ENCODE data around the gene PGAM5. TPM values are rescaled to one million over a fixed set of nuclear protein-coding genes. Genes with fewer than 3 reads are reported as not detected.

The PGAM5 gene
- 21.4 TPM for polyA plus RNA-seq

DNA sequence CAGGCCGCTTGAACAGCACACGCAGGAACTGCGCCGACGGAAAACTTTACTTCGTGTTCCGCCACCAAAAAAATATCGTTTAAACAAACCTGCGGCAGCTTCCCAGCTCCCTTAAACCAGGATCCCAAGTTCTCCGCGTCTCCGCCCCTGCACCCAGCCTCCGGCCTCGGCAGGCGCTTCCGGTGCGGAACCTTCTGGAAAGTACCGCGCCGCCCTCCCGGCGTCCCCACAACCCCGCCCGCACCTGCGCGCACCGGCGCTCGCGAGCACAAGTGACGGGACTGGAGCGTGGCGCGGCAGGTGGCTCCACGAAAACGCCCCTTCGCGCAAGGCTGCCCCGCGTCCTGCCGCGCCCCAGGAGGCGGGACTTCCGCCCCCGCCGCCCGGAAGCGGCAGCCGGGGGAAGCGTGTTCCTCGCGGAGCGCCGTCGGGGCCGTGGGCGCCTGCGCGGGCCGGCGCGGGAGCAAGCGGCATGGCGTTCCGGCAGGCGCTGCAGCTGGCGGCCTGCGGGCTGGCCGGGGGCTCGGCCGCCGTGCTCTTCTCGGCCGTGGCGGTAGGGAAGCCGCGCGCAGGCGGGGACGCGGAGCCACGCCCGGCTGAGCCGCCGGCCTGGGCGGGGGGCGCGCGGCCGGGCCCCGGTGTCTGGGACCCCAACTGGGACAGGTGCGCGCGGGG is at the start of gene PGAM5:
Gene PGAM5 (plus strand): TSS at position 438 of the 675 bp plus-strand sequence. CDS start 35 bp downstream, at position 473.
- Mint-ChIP-seq H3K4me3 (peak within 1 kb of the TSS; percentile 91 to 96 (median 93)), H3K9me3 (peaks cover 0 to 13% (median 7%) of the 10 kb centered on the region in 3 donors), H3K27me3 (no peaks in the 10 kb centered on the region), H3K27ac (peak within 1 kb of the TSS; percentile 88 to 98 (median 96)), H3K36me3 (peaks cover 2% of the 10 kb centered on the region), H3K4me1 (peaks cover 0 to 15% (median 8%) of the 10 kb centered on the region in 3 donors)

DNA sequence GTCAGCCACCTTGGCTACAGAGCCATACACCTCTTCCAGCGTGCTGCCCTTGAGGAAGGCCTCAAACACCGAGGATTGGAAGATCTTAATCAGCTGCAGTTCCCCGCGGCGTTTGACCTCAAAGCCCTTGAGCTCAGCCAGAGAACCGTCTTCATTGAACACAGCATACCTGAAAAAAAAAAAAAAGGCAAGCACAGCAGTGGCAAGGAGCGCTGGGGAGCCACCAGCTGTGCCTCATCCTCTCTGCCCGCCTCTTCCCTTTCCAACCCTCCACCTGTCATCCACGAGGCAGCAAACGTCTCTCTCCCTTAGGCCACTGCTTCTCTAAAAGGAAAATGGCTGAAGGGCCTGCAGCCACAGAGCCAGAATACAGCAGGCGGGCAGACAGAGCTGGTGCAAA is 49.6 kb upstream of the PGAM5 start:
- no peak overlapping the region for H3K27ac Mint-ChIP-seq
- peaks cover 0 to 2% (median 0%) of the 10 kb centered on the region in 3 donors for H3K4me1 Mint-ChIP-seq
- no peak overlapping the region for H3K4me3 Mint-ChIP-seq
- H3K27me3 Mint-ChIP-seq: no peaks in the 10 kb centered on the region
- no peaks in the 10 kb centered on the region for H3K9me3 Mint-ChIP-seq
- H3K36me3 Mint-ChIP-seq: peaks cover 10% of the 10 kb centered on the region

DNA sequence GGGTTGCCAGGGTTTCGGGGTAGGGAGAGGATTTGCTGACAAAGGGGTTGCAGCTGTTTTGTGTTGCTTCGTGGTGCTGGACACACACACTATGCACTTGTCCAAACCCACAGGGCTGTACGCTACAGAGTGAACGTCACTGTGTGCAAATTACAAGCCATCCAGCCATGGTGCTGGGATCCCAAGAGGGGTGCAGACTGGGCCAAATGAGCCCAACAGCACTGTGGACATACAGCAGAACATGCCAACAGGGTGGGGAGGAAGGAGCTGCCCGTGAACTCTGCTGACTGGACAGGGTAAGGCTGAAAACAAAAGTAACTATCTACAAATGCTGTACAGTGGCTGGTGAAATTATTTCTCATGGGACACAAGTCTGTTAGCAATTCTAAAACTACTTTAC is 48.7 kb upstream of the PGAM5 start:
- no peak overlapping the region for H3K4me3 Mint-ChIP-seq
- H3K27ac Mint-ChIP-seq: no peak overlapping the region
- peaks cover 0 to 2% (median 0%) of the 10 kb centered on the region in 3 donors for H3K4me1 Mint-ChIP-seq
- no peaks in the 10 kb centered on the region for H3K9me3 Mint-ChIP-seq
- no peaks in the 10 kb centered on the region for H3K27me3 Mint-ChIP-seq
- H3K36me3 Mint-ChIP-seq: peaks cover 13% of the 10 kb centered on the region

DNA sequence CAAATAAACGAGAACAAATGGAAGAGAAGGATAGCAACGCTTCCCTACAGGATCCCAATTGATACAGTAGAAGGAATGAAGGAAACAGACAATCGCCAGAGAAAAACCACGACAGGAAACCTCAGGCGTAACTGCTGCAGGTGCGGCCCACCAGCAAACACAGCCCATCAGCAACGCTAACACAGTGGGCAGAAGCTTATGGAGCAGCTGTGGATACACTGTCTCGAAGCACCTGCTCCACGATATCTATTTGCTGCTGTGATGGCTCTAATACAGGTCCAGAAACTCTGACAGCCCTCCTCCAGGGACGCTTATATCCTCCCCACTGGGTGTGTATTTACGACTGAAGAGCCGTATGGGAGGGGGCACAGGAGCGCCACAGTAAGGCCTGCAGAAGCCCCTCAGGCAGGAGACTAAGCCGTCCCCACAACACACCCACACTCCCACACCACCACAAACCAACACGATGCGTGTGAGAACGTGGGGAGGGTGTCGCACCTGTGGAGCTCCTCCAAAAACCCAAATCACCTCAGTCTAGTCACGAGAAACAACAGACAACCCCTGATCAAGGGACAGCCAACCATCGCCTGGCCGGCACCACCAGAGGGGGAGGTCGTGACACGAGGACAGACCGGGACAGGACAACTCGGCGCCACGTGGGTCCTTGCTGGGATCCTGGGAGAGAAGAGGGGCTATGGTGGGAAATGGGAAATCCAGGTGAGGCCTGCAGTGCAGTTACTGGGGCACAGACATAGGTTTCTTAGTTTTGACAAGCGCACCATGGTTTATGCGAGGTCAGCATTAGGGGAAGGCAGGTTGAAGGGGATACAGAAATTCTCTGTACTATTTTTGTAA is 47.5 kb upstream of the PGAM5 start:
- Mint-ChIP-seq H3K4me1 (peaks cover 0 to 2% (median 0%) of the 10 kb centered on the region in 3 donors), H3K27ac (peak overlapping the region in 1 of 3 donors; percentile 82), H3K4me3 (peak overlapping the region in 1 of 4 donors; percentile 12), H3K9me3 (no peaks in the 10 kb centered on the region), H3K27me3 (no peaks in the 10 kb centered on the region), H3K36me3 (peaks cover 17% of the 10 kb centered on the region)

DNA sequence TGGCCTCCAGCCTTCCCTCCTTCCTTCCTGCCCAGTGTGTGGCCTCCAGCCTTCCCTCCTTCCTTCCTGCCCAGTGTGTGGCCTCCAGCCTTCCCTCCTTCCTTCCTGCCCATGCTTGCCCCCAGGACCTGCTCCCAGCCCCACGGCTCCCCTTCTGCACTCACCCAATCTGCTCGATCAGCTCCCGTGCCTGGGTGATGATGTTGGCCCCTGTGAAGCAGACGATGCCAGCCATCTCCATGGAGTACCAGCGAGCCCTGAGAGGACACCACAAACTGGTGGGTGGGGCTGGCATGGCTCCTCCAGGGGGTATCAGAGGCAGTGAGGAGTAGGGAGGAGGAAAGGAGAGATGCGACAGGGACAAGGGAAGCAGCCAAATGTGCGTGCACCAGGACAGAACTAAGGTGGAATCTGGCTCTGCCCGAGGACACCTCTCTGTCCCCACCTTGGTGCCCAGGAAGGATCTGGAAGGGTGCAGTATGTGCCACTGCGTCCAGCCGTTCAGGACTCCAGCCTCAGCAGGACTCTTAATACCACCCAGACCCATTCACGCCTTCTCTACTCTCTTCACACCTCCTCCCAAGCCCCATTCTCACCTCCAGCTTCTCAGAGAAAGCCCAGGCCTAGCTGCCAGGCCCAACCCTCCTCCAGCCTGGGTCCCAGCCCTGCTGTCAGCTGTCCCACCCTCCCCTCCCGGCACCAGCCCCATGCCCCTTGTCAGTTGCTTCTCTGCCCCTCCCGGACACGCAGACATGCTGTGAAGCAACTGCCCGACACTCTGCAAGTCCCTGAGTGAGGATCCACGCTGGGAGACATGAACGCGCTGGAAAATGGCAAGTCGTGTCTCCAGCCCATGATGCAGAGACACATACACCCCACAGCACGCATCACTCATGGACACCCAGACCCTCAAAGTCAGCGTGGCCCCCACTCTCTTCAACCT is 46.2 kb upstream of the PGAM5 start:
- H3K4me1 Mint-ChIP-seq: peaks cover 0 to 2% (median 0%) of the 10 kb centered on the region in 3 donors
- no peaks in the 10 kb centered on the region for H3K9me3 Mint-ChIP-seq
- peaks cover 17% of the 10 kb centered on the region for H3K36me3 Mint-ChIP-seq
- no peak overlapping the region for H3K4me3 Mint-ChIP-seq
- no peak overlapping the region for H3K27ac Mint-ChIP-seq
- H3K27me3 Mint-ChIP-seq: no peaks in the 10 kb centered on the region

DNA sequence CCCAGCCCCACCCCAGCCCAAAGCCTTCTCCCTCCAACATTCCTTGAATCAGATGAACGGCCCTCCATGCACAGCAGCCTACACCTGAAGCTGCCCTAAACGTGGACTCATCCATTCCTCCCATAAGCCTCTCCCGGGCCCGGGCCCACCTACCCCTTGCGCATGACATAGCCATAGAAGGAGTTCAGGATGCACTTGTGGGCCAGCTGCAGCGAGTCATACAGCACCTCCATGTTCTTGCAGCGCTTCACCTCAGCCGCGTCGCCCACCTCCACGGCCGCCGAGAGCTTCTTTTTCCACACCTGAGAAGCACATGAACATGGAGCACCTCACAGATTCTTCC is 45.5 kb upstream of the PGAM5 start:
- Mint-ChIP-seq H3K4me1 (peaks cover 0 to 2% (median 0%) of the 10 kb centered on the region in 3 donors), H3K4me3 (no peak overlapping the region), H3K27me3 (no peaks in the 10 kb centered on the region), H3K9me3 (no peaks in the 10 kb centered on the region), H3K27ac (no peak overlapping the region), H3K36me3 (peaks cover 17% of the 10 kb centered on the region)

DNA sequence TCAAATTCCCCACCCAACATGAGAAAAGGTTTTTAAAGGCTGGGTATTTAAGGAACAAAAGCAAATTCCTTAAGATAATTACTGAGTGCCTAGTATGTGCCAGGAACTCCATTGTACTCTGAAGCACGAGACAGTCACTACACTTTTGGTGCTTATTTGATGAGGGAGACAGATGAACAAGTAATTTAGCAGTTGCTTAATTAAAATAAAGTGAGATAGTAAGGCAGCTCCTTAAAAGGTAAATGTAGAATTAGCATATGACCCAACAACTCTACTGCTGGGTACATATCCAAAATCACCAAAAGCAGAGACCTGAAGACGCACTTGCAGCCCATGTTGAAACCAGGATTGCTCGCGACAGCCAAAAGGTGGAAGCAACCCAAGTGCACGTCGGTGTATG is 44.8 kb upstream of the PGAM5 start:
- no peak overlapping the region for H3K27ac Mint-ChIP-seq

DNA sequence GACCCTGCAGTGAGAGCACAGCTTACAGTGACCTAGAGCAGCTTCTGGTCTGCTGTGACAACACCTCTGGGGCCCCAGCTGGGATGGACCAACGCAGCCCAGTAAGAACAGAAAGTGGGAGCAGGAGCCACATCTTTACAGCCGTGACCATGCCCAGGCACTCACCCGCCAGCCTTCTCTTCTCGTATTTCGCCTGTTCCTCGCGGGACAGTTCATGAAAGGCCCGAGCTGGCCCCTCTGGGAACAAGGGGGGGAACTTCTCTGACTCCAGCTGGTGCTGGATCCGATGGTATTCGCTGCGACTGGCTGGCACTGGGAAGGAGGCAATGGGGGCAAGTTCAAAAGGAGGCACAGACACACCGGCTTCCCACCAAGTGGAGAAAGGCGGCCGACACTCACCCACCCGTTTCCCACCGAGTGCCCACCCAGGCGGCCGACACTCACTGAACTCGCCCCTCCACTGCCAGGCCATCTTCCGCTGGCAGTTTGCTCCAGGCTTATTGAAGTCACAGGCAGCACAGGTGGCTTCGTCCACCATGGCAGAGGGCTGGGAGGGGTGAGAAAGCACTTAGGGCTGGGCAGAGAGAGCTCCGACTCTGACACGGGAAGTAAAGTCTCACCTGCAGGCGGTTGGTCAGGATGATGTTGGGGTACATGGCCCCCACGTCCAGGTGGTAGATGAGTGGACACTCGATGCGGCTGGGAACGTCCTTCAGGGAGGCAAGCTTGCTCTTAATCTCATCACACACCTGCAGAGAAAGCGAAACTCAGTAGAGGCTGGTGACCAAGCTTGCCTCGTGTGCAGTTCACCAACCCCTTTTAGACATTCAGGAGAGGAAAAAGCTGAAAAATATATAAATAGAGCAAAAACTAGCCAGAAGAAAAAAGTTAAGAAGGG is 42.2 kb upstream of the PGAM5 start:
- Mint-ChIP-seq H3K27ac (peak overlapping the region in 1 of 3 donors; percentile 23), H3K36me3 (peaks cover 17% of the 10 kb centered on the region), H3K4me1 (peaks cover 0 to 2% (median 0%) of the 10 kb centered on the region in 3 donors), H3K9me3 (no peaks in the 10 kb centered on the region), H3K4me3 (no peak overlapping the region), H3K27me3 (no peaks in the 10 kb centered on the region)

More for the DNA sequence above, 44.8 kb upstream of the PGAM5 start:
- Mint-ChIP-seq H3K9me3 (no peaks in the 10 kb centered on the region), H3K36me3 (peaks cover 17% of the 10 kb centered on the region), H3K4me1 (peaks cover 0 to 2% (median 0%) of the 10 kb centered on the region in 3 donors), H3K4me3 (no peak overlapping the region), H3K27me3 (no peaks in the 10 kb centered on the region)

DNA sequence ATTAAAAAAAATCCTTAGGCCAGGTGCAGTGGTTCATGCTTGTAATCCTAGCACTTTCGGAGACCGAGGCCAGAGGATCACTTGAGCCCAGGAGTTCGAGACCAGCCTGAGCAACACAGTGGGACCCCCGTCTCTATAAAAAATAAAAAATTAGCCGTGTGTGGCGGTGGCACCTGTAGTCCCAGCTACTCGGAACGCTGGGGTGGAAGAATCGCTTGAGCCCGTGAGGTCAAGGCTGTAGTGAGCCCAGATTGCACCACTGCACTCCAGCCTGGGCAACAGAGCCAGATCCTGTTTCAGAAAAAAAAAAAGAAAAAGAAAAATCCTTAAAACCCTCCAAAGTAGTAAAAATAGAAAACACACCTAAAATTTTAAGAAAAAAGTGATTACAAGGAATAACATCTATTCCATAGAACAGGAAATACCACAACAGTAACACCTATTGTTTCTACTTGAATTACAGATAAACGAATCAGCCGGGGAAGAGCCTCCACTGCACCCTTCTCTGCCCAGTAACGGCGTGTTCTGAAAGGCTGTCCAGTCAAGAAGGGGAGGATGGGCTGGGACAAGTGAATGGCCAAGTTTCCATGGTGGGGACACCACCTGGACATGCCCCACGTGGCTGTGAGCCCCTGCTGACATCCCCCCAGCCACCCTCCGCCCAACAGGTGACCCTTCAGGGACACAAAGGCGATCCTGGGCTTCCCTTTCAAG is 41.3 kb upstream of the PGAM5 start:
- Mint-ChIP-seq H3K36me3 (peaks cover 17% of the 10 kb centered on the region), H3K27me3 (no peaks in the 10 kb centered on the region), H3K4me3 (no peak overlapping the region)

DNA sequence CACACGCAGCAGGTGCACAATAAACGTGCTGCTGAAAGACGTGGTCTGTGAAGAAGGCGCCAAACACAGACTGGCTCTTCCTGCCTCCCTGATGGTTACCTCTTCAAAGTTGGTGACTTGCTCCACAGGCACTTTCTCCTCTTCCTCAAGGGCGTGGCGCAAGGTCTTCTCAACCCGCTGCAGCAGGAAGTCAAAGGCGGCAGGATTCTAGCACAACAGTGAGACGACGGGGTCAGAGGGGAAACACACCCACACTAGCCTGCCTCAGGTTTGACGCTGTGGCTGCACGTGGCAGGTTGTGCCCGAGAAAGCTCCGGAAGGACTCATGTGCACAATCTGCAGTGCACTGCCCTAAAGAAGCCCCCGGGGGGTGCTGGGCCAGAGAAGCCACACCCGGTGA is 38.5 kb upstream of the PGAM5 start:
- no peaks in the 10 kb centered on the region for H3K9me3 Mint-ChIP-seq
- H3K36me3 Mint-ChIP-seq: peaks cover 8% of the 10 kb centered on the region
- no peaks in the 10 kb centered on the region for H3K27me3 Mint-ChIP-seq
- no peak overlapping the region for H3K27ac Mint-ChIP-seq
- no peak overlapping the region for H3K4me3 Mint-ChIP-seq
- peaks cover 0 to 2% (median 0%) of the 10 kb centered on the region in 3 donors for H3K4me1 Mint-ChIP-seq

More for the DNA sequence above, 41.3 kb upstream of the PGAM5 start:
- Mint-ChIP-seq H3K9me3 (no peaks in the 10 kb centered on the region), H3K27ac (no peak overlapping the region), H3K4me1 (peaks cover 0 to 2% (median 0%) of the 10 kb centered on the region in 3 donors)

DNA sequence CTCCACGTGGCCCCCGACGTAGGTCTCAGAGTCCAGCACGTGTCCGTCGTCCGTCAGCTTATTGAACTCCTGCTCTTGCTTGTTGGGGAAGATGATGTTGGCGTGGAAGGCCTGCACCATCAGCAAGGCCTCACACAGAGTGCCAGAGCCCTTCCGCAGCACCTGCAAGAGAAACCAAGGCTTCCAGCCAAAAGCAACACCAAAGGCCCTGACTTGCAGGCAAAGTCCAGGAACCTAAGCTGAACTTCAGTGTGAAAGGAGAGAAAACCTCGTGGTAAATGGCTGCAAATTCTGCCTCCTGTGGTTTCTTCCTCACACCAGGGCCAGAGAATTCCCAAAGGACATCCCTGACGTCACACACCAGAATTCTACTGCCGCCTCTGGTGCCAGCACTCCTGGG is 38.0 kb upstream of the PGAM5 start:
- Mint-ChIP-seq H3K4me3 (no peak overlapping the region), H3K4me1 (peaks cover 0 to 2% (median 0%) of the 10 kb centered on the region in 3 donors), H3K36me3 (peaks cover 5% of the 10 kb centered on the region), H3K27me3 (no peaks in the 10 kb centered on the region), H3K27ac (no peak overlapping the region), H3K9me3 (no peaks in the 10 kb centered on the region)

DNA sequence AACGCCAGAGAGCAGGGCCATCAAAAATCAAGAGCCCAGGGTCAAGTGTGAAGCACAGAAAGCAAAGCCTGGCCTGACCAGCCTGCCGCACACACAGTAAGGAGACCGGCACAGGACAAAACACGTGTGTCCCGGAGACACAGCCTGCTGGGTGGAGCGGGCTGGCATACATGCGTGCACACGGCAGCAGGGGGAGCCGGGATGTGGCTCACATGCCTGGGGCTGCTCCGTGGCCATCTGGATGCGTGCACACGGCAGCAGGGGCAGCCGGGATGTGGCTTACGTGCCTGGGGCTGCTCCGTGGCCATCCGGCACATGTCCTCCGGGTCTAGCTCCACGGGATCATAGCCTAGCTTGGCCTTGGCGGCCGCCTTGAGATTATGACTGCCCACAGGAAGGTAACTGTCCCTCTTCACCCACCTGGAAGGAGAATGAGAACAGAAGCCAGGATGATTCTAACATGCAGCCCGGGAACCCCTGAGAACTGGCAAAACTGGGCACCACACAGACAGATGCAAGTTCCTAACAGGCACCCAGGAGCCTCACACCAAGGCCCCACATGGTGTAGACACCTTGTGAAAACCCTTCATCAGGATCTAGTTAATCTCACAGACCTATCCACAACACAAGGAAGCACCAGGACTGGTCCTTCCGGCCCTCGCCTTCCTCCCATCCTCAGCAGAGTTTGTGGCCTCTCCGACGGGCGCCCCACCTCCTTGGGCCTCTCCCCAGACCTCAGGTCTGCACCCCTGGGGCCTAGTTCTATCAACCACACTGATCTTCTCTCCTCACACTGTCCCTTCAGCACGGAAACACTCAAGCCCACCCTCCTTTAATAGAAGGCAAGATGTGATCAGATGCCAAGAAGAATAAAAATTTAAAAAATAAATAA is 37.1 kb upstream of the PGAM5 start:
- Mint-ChIP-seq H3K27me3 (no peaks in the 10 kb centered on the region), H3K36me3 (peaks cover 8% of the 10 kb centered on the region), H3K4me3 (no peak overlapping the region), H3K4me1 (peaks cover 0 to 2% (median 0%) of the 10 kb centered on the region in 3 donors), H3K27ac (no peak overlapping the region), H3K9me3 (no peaks in the 10 kb centered on the region)

DNA sequence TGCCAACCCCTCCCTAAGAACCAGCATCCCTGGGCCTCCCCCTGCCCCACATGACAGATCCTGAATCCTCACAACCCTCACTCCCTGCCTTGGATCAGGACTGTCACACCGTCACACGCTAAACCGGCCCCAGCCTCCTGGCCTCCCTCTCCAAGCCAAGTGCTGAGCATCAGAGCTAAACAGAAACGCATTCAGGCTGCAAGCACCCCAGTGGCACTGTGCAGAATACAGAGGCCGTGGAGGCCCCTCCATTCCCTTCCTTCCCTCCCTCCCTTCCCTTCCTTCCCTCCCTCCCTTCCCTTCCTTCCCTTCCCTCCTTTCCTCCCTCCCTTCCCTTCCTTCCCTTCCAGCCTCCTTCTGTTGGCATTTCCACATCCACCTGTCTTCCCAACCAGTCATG is 36.1 kb upstream of the PGAM5 start:
- Mint-ChIP-seq H3K9me3 (no peaks in the 10 kb centered on the region), H3K4me1 (peaks cover 0 to 2% (median 0%) of the 10 kb centered on the region in 3 donors), H3K27me3 (no peaks in the 10 kb centered on the region), H3K36me3 (peaks cover 7% of the 10 kb centered on the region), H3K27ac (no peak overlapping the region), H3K4me3 (no peak overlapping the region)
